KBM-7 (cell line): ENCODE data around the gene PARVA.

Source experiments
- DNase-seq: peaks from one replicate; pipeline ENCODE4 v3.0.0-alpha.2; 2015
- in situ Hi-C: fragments of 300-500 bp; cut with MboI; formaldehyde crosslinking; loops from 2 replicates; pipeline ENCODE4 v1.14.3; 2020; ENCODE audit warnings: low sequenced_read_pairs, low pct_unique_long_range_greater_than_20kb, mixed read lengths

PARVA gene

DNA sequence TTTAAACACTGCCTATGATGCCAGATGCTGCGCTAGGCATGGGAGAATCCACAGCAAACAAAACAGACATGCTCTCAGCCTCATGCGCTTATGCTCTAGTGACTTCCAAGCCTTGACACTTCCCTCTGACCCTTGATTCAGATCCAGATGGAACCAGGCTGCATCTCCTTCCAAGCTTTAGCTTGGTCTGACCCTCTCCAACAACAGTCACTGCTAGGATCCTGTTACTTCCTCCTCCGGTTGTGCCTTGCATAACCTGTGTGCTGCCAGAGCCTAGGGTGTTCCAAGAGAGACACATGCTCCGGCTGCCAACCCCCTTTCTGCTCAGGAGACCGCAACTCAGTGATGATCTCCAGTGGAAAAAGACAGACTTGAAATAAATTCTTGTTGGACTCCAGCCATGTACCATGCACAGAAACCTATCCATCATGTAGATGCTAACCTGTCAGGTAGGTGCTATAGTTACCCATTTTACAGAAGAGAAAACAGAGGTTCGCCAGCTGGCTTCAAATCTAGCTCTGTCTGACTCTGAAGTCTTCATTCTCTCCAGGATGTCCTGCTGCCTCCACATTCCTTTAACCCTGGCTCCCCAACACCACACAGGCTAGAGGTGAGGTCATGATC lies 160.5 kb downstream of the PARVA start:
- in situ Hi-C loops = no loop called here
- no peak for DNase-seq

DNA sequence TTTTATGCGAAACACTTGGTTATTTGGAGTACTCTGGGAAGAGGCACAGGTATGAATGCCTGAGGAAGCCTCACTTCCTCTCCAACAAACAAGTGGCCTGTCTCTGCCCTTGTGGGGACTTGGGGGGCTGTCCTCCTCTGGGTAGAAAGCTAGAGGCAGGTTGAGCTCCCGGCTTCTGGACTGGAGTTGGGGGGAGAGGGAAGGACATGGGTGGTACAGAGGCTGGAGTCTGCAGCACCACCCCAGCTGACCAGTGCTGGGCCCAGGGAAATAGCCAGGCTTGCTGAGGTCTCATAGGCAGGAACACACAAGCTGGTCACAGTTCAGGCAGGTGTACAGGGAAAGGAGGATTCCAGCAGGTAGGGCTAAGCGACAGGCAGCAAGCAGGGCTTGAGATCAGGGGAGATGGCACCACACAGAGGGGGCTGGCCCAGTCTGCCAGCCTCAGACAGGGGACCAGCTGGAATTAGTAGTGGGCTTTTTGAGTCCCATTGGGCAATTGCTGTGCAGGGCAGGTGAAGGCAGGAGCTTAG lies 161.6 kb downstream of the PARVA start:
- no peak for DNase-seq
- in situ Hi-C loops = no loop called here

DNA sequence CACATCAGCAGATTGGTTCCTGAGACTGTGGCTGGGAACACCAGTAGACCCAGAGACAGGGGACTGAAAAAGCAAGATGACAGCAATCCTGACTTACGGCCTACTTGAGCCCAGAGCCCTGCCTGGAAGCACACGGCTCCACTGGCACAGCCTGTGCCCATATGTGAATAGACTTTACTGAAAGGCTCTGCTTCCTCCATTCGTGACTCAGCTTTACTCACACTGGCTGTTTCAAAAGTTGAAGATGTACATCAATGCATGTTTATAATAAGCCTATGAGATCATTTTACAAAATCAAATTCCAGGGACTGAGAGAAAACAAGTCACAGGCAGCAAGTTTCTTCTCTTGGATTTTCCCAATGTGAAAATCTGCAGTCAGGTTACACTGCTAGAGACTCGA lies 162.2 kb downstream of the PARVA start:
- in situ Hi-C loops = no loop called here
- DNase-seq = no peak

DNA sequence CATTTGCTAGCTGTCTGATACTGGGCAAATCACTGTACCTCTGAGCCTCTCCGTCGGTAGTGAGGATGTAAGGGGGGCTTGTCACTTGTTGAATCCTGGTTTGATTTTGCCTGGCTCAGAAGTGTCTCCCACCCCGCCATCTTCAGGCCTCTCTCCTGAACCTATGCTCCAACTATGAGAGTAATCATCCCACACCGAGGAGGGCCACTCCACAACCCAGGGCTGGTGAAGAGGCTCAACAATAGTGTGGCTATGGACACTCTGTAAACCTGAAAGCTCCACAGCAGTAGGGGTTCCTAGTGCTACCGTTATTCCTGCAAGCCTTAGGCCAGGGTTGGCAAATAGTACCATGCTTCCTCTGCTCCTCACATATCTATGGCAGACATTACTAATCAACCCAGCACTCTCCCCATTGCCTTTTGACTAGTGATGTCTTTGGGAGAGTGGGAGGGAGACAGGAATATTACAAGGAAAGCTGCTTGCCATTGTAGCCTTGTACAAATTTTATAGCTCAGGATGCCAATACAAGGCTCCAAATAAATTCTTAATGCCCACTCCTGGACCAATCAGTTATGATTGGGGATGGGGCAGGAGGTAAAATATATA lies 162.8 kb downstream of the PARVA start:
- in situ Hi-C loops = no loop called here
- no peak for DNase-seq

DNA sequence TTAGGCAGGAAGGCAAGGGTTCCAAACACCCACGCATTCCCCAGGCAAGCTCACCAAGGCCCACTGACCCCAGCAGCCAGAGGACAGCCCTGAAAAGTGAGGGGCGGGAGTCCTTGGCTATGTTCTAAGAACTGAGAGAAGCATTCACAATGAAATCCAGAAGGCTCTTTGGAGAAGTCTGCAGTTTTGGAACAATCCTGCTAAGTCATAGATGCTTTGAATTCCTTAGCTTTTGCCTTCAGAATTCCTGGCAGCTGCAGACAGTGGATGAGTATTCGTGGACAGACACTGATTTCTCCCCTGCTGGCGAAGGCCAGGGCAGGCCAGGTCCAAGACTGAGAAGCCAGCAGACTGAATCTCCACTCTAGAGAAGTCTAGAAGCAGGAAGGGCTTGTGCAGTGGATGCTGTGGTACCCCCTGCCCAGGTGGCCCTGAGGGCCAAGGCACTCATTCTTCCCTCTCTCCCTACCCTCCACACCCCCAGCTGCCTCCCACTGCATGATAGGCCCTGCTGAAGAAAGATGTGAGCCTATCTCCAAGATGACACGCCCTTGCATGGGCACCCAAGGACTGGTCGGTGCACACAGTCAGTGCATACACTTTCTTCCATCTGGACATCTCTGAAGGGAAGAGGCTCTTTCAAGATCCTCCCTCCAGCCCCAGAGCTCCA lies 163.7 kb downstream of the PARVA start:
- no peak for DNase-seq

DNA sequence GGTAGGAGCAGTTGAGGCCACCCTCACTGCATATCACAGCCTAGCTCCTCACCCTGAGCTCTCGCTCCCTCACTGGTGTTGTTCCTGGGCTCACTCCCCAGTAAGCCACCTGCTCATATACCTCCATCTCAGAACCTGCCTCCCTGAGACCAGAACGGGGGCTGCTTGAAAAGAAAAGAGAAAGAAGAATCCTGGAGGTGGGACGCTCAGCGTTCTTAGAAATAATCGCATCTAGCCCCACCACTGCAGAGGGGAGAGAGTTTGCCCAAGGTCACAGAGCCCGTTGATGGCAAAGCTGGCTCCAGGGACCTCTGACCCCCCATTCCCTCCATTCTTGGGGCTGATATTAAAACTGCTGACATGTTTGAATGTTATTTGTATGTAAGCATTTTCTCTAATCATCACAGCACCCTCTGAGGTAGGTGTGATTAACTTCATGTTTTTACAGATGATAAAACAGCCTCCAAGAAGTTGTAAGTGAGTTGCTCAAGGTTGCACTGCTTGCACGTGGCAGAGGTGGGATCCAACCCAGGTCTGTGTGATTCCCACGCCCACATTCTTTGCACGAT lies 164.3 kb downstream of the PARVA start:
- DNase-seq = no peak
- in situ Hi-C loops = no loop called here

More for the DNA sequence above, 163.7 kb downstream of the PARVA start:
- in situ Hi-C loops = no loop called here

DNA sequence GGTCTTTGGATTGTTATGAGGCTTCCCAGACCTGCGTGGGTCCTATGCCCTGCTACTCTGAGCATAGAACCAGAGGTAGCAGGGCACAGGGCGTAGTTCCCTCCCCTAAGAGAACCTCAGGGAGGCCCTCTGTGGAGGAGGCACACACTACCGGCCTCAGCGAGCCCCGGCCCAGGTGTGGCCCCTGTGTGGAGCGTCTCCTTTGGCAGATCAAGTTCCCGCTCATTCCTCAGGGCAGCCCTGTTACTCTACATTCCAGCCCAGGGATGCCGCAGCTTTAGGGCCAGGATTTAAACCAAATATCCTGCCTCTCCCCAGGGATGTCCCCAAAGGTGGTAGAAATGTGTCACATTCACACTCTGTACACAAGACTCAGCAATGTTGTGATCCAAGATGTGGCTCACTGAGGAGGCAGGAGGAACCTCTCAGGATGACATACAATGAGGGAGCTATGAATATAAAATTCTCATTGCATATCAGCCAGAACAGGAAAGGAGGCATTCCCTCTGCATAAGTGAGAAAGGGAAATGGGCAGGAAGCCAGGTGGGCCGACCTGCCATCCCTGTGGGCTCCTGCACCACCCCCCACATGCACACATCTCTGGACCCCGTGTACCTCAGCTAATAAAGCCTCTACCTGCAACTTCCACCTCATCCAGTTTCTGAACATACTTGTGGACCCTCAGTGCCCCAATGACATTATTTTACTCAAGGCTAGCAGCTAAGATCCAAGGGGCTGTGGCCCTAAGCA lies 165.0 kb downstream of the PARVA start:
- no peak for DNase-seq
- in situ Hi-C loops = no loop called here

DNA sequence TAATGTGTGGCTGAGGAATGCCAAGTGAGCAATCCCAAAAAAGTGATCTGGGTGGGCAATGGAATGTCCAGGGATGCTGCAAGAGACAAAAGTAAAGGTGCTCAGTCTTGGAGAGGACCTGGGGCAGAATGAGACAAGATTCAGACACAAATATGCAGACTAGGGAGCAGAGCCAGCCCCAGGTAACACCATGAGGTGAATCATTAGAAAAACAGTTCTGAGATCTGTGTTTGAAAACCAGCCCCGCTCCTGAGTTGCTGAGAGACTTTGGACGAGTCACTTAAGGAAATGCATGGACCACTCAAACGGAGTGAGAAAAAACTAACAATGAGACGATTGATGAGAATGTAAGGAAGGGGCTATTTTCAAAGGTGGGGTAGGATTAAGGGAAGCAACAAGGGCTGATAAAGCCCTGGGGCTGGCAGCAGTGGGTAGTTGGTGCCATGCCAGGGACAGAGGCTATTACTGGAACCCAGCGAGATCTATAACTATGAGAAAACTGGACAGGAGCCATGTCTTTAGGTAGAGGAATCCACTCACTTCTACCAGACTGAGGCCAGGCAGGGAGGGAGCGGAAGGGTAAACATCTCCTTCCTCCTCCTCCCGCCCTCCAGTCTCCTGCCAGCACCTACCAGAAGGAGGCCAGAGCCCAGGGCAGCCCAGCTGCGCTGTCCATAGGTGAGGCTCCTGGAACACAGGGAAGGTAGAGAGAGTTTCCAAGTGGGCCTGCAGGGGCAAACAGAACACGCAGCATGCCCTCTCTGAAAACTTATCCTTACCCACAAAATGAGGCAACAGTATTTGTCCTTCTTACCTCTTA lies 166.4 kb downstream of the PARVA start:
- no peak for DNase-seq
- in situ Hi-C loops = no loop called here

DNA sequence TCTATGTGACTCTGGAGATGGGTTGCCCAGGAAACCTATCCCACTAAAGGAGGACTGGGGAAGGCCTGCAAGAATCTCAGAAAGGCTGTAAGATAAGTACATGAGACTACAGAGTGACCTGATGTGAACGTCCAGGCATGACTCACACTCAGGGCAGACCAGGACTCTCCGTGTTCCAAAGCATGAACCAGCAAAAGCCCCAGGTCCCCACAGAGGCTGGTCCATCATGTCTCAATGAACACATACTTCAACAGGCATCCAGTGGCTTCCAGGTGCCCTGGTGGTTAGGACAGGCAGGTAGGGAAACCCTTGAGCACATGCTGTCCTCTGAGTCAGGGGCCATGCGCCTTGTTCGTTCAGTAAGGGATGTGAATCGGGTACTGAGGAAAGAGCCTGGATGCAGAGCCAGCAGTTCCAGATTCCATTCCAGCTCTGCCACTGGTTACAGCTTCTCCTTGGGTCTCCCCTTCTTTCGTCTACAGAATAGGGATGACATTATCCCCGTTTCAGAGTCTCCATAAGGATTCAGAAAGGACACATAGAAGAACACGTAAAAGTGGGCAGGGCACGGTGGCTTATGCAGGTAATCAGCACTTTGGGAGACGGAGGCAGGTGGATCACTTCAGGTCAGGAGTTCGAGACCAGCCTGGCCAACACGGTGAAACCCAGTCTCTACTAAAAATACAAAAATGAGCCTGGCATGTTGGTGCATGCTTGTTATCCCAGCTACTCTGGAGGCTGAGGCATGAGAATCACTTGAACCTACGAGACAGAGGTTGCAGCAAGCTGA lies 167.8 kb downstream of the PARVA start:
- in situ Hi-C loops = no loop called here
- DNase-seq = no peak

DNA sequence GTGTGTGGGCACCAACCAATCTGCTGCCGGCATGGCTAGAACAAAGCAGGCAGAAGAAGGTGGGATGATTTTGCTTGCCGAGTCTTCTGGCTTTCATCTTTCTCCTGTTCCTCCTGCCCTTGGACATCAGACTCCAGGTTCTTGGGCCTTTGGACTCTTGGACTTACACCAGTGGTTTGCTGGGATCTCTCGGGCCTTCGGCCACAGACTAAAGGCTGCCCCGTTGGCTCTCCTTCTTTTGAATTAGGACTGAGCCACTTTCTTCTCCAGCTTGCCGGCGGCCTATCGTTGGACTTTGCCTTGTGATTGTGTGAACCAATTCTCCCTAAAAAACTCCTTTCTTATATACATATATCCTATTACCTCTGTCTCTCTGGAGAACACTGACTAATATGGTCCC lies 168.8 kb downstream of the PARVA start:
- in situ Hi-C loops = no loop called here
- no peak for DNase-seq

DNA sequence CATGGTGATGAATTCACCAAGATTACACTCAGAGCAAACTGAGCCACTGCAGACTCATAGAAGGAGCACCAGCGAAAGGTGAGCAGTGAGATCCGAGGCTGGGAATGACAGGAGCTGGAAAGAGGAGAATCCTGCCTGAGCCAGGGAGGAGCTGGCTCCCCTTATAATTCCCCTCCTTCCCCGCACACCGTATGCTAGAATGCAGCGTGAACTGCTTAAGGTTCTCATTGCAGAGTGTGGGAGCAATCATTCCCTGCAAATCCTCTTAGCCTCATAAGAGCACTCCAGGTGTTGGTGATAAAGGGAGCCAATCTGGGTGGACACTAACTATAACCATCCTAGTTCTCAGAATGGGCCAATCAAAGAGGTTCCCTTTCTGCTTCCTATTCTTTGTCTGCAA lies 169.3 kb downstream of the PARVA start:
- in situ Hi-C loops = no loop called here
- no peak for DNase-seq

DNA sequence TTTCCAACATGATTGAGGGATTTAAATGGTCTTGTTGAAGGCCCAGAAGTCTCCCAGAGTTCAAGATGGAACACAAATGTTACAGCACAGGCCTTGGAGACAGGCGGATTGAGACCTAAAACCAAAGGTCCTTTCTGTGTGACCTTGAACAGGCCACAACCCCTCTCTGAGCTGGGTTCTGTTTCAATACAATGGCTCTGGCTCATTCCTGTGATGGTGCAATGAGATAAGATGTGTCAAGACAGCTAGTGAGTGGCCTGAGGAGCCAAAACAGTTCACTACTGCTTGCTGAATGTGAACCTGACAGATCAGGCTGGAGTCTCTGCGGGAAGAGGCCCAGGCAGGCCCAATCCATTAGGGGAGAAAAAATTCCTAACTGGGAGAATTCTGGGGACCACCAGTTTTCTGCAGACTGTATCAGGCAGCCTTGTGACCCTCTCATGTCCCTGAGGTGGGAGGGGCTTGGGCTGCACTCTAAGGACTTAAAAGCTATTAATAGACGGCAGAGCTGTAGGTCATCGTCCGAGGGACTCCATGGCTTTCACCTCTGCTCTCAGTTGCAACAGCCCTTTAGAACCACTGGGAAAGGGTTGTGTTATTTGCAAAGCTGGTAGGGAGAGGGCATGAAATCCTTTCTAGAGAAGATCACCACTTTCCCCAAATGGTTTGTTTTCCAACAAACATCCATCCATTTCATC lies 170.7 kb downstream of the PARVA start:
- DNase-seq = no peak

DNA sequence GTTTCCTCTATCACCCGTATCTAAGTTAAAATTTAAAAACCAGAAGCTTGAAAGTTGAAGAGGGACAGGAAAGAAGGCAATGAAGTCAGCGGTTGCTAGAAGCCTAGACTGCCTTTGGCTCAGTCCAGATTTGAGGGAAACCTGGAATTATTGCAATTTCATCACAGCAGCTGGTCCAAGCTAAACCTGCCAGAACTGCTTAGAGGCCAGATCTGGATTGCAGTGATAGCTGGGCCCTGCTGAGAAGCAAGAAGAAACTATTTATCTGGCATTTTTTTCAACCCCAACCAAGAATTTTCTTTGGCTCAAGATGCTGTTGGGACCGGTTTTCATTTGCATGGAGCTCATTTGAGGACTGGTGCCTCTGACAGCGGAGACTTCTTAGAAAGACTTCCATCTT lies 175.3 kb downstream of the PARVA start:
- no peak for DNase-seq
- in situ Hi-C loops = no loop called here

More for the DNA sequence above, 170.7 kb downstream of the PARVA start:
- in situ Hi-C loops = no loop called here

DNA sequence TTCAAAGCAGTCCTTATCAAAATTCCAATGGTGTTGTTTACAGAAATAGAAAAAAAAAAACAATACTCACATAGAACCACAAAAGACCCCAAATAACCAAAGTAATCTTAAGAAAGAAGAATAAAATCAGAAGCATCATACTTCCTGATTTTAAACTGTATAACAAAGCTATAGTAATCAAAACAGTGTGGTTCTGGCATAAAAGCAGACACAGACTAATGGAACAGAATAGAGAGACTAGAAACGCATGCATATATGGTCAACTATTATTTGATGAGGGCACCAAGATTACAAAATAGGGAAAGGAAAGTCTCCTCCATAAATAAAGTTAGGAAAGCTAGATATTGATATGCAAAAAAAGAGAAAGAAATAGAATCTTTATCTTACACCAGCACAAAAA lies 176.8 kb downstream of the PARVA start:
- DNase-seq = no peak
- in situ Hi-C loops = no loop called here

DNA sequence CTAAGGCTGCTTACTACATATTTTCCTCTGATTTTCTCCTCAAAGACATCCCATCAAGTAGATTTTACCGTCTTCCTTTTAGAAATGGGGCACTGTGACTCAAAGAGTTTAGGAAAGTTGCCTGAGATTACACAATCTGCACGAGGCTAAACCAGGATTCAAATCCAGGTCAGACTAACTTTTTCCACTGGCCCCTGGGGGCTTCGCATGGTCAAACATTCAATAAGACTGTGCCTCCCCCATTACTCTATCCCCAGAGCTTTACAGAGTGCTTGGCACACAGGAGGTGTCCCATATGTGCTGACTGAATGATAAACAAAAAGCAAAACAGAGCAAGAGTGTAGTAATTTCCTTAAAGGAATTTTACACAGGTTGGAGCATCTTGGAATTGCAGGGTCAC lies 178.8 kb downstream of the PARVA start:
- in situ Hi-C loops = no loop called here
- no peak for DNase-seq

DNA sequence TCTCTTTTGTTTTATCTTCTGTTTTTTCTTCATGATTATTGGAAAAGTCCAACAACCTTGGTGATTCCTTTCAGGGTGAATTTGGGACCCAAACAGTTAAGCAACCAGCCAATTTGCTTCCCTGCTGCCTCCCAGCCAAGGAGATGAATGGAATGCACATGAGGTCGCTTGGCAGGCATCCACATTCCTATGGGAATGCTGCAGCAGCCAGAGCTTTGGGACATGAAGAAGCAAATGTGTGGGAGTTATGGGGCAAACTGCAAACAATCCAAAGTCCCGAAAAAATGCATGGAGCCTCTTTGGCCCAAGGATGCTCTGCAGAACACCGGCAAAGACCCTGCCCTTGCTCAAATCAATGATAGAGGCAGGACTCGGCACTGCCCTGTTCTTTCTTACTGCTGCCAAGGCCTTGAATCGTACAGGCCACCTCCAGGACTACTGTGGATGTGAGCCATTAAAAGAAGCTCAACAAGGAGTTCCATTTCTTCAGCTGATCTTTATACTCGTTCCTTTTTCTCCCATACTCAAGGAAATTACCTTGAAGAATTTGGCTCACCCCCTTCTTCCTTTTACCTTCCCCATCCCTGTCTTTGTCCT lies 179.5 kb downstream of the PARVA start:
- in situ Hi-C loops = no loop called here
- no peak for DNase-seq

DNA sequence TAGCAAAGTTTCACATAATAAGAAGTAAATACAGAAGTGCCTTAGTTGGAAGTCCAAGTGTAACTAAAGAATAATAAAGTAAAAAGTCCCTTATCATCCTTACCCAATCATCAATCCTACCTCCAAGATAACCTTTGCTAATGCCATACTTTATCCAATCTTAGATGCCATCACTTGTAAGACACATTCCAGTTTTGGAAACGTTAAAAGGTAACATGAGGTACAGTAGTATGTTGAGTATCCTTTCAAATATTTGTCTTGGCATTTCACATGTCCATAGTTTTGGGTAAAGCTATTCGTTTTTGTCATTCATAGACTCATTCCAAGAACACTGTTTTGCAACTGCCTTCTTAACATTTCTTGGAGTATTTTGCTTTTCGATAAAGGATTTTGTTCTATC lies 181.6 kb downstream of the PARVA start:
- in situ Hi-C loops = no loop called here
- DNase-seq = no peak
